Vagina (tissue), 2 donors: Measurements from ENCODE around the gene NXPH2.

Experiments used
- POLR2A ChIP-seq, 2 donors: fragments of 450-650 bp; IDR thresholded peaks; one replicate each; pipeline ENCODE4 v1.6.1; 2017; ENCODE audit warnings: antibody characterized with exemption in 2 of 2, mild to moderate bottlenecking in 2 of 2, moderate library complexity in 2 of 2
- POLR2AphosphoS5 ChIP-seq, 2 donors: sonication (generic); formaldehyde crosslinking; IDR thresholded peaks; one replicate each; pipeline ENCODE4 v1.9.0; 2017; ENCODE audit warnings: antibody characterized with exemption in 2 of 2, mild to moderate bottlenecking in 2 of 2, low read depth in 1 of 2; ENCODE audit not compliant: insufficient read depth in 1 of 2
- TF ChIP-seq, protein P1 (sequence below), 3 experiments: fragments of 450-650 bp in 2 of 3; fragments of 200-600 bp in 1 of 3; sonication (generic) in 1 of 3; IDR thresholded peaks; one replicate each; pipeline ENCODE4 v1.5.1; 2017 to 2019; ENCODE audit warnings: antibody characterized with exemption in 3 of 3, mild to moderate bottlenecking in 2 of 3, moderate library complexity in 2 of 3

DNA sequence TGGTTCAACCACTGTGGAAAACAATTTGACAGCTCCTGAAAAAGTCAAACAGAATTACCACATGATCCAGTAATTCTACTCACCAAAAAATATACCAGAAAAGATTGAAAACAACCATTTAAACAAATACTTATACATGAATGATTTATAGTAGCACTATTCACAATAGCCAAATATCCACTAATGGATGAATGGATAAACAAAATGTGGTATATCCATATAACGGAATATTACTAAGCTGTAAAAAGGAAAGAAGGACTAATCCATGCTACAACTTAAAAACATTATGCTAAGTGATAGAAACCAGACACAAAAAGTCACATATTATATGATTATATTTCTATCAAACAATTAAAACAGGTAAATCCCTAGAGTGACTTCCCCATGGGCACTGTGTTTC is 147.1 kb downstream of the NXPH2 start:
- TF ChIP-seq, protein P1, sequence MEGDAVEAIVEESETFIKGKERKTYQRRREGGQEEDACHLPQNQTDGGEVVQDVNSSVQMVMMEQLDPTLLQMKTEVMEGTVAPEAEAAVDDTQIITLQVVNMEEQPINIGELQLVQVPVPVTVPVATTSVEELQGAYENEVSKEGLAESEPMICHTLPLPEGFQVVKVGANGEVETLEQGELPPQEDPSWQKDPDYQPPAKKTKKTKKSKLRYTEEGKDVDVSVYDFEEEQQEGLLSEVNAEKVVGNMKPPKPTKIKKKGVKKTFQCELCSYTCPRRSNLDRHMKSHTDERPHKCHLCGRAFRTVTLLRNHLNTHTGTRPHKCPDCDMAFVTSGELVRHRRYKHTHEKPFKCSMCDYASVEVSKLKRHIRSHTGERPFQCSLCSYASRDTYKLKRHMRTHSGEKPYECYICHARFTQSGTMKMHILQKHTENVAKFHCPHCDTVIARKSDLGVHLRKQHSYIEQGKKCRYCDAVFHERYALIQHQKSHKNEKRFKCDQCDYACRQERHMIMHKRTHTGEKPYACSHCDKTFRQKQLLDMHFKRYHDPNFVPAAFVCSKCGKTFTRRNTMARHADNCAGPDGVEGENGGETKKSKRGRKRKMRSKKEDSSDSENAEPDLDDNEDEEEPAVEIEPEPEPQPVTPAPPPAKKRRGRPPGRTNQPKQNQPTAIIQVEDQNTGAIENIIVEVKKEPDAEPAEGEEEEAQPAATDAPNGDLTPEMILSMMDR (IDR thresholded peaks at IDR 0.05) = no peak
- TF ChIP-seq POLR2AphosphoS5 (IDR thresholded peaks at IDR 0.05; ENCODE audit: insufficient read depth in 1 of 2, low read depth in 1 of 2) (no peak), POLR2A (IDR thresholded peaks at IDR 0.05) (no peak)
